Measurements from ENCODE around the gene ZYX. TPM values are rescaled to one million over a fixed set of nuclear protein-coding genes. Genes with fewer than 3 reads are reported as not detected.

ZYX gene
- total RNA-seq, 1 donor from 2014 or later: 523 TPM

- Mint-ChIP-seq H3K36me3 (ENCODE audit: low read depth, unreplicated experiment) (peaks cover 8% of the 10 kb centered on the region), H3K9me3 (ENCODE audit: unreplicated experiment) (no peaks in the 10 kb centered on the region), H3K27ac (ENCODE audit: unreplicated experiment) (peak overlapping the region; percentile 73), H3K4me3 (ENCODE audit: unreplicated experiment) (no peak overlapping the region), H3K27me3 (ENCODE audit: low read depth, unreplicated experiment) (no peaks in the 10 kb centered on the region), H3K4me1 (ENCODE audit: low read depth, unreplicated experiment) (peaks cover 20% of the 10 kb centered on the region)
- Histone ChIP-seq H3K27ac (ENCODE audit: low read depth, low read length) (peak overlapping the region; percentile 99), H3K4me1 (ENCODE audit: insufficient read depth, low read length) (peaks cover 53% of the 10 kb centered on the region), H2AFZ (ENCODE audit: low read depth, low read length) (no peak overlapping the region), H3K79me2 (ENCODE audit: insufficient read depth, low read length) (peaks cover 95% of the 10 kb centered on the region), H4K20me1 (ENCODE audit: insufficient read depth, low read length) (peaks cover 56% of the 10 kb centered on the region), H3K36me3 (ENCODE audit: insufficient read depth, low read length) (peaks cover 38% of the 10 kb centered on the region), H3K9me3 (ENCODE audit: insufficient read depth, low read depth, low read length) (no peaks in the 10 kb centered on the region), H3K4me3 (ENCODE audit: insufficient read depth, low read depth, low read length) (peak overlapping the region; percentile 91), H3K4me2 (ENCODE audit: low read length) (peak overlapping the region; percentile 97), H3K9ac (ENCODE audit: low read length) (peak overlapping the region; percentile 99), H3K27me3 (ENCODE audit: insufficient read depth, low read length) (no peaks in the 10 kb centered on the region)
- TF ChIP-seq, protein P1, sequence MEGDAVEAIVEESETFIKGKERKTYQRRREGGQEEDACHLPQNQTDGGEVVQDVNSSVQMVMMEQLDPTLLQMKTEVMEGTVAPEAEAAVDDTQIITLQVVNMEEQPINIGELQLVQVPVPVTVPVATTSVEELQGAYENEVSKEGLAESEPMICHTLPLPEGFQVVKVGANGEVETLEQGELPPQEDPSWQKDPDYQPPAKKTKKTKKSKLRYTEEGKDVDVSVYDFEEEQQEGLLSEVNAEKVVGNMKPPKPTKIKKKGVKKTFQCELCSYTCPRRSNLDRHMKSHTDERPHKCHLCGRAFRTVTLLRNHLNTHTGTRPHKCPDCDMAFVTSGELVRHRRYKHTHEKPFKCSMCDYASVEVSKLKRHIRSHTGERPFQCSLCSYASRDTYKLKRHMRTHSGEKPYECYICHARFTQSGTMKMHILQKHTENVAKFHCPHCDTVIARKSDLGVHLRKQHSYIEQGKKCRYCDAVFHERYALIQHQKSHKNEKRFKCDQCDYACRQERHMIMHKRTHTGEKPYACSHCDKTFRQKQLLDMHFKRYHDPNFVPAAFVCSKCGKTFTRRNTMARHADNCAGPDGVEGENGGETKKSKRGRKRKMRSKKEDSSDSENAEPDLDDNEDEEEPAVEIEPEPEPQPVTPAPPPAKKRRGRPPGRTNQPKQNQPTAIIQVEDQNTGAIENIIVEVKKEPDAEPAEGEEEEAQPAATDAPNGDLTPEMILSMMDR (IDR thresholded peaks at IDR 0.05; ENCODE audit: insufficient read depth, low read depth, low read length): no peak
- no peak for TF ChIP-seq EZH2 (IDR thresholded peaks at IDR 0.05; ENCODE audit: insufficient read depth, low read length)
- DNase-seq (ENCODE audit: low read depth) (no peak), FAIRE-seq (no peak)
Observed at GRCh38 chr7:143382126-143382790, 1.1 kb downstream of the ZYX start.

GRCh38 chr7:143382791-143383641 is 1.9 kb downstream of the ZYX start:
- Mint-ChIP-seq H3K36me3 (ENCODE audit: low read depth, unreplicated experiment) (peaks cover 8% of the 10 kb centered on the region), H3K27me3 (ENCODE audit: low read depth, unreplicated experiment) (no peaks in the 10 kb centered on the region), H3K9me3 (ENCODE audit: unreplicated experiment) (no peaks in the 10 kb centered on the region), H3K4me1 (ENCODE audit: low read depth, unreplicated experiment) (peaks cover 23% of the 10 kb centered on the region), H3K27ac (ENCODE audit: unreplicated experiment) (peak overlapping the region; percentile 29), H3K4me3 (ENCODE audit: unreplicated experiment) (no peak overlapping the region)
- H3K36me3 ChIP-seq (ENCODE audit: insufficient read depth, low read length): peaks cover 43% of the 10 kb centered on the region
- H4K20me1 ChIP-seq (ENCODE audit: insufficient read depth, low read length): peaks cover 64% of the 10 kb centered on the region
- peak overlapping the region; percentile 91 for H3K4me3 ChIP-seq (ENCODE audit: insufficient read depth, low read depth, low read length)
- no peaks in the 10 kb centered on the region for H3K27me3 ChIP-seq (ENCODE audit: insufficient read depth, low read length)
- DNase-seq (ENCODE audit: low read depth) (no peak), FAIRE-seq (no peak)
- peaks cover 53% of the 10 kb centered on the region for H3K4me1 ChIP-seq (ENCODE audit: insufficient read depth, low read length)
- no peaks in the 10 kb centered on the region for H3K9me3 ChIP-seq (ENCODE audit: insufficient read depth, low read depth, low read length)
- TF ChIP-seq, protein P1 (IDR thresholded peaks at IDR 0.05; ENCODE audit: insufficient read depth, low read depth, low read length): no peak
- TF ChIP-seq EZH2 (IDR thresholded peaks at IDR 0.05; ENCODE audit: insufficient read depth, low read length): no peak
- H2AFZ ChIP-seq (ENCODE audit: low read depth, low read length): no peak overlapping the region
- peak overlapping the region; percentile 99 for H3K27ac ChIP-seq (ENCODE audit: low read depth, low read length)
- H3K4me2 ChIP-seq (ENCODE audit: low read length): peak overlapping the region; percentile 97
- H3K9ac ChIP-seq (ENCODE audit: low read length): peak overlapping the region; percentile 99
- H3K79me2 ChIP-seq (ENCODE audit: insufficient read depth, low read length): peaks cover 96% of the 10 kb centered on the region

Data from astrocyte (in vitro differentiated cells and primary cell).